ENCODE results near the gene ANO1.

Gene ANO1

GRCh38 chr11:70088735-70089250 lies 10.7 kb downstream of the ANO1 start:
- TF ChIP-seq GATA3 (IDR thresholded peaks at IDR 0.05; ENCODE audit: low read depth, low read length): no peak
- TF ChIP-seq GATA2 (IDR thresholded peaks at IDR 0.05; ENCODE audit: low read depth, low read length): no peak

GRCh38 chr11:70089631-70090030 lies 11.5 kb downstream of the ANO1 start:
- no peak for TF ChIP-seq GATA2 (IDR thresholded peaks at IDR 0.05; ENCODE audit: low read depth, low read length)
- no peak for TF ChIP-seq GATA3 (IDR thresholded peaks at IDR 0.05; ENCODE audit: low read depth, low read length)

- TF ChIP-seq GATA2 (IDR thresholded peaks at IDR 0.05; ENCODE audit: low read depth, low read length): no peak
- TF ChIP-seq GATA3 (IDR thresholded peaks at IDR 0.05; ENCODE audit: low read depth, low read length): no peak
These were observed 12.9 kb downstream of the ANO1 start for GRCh38 chr11:70090961-70091381.

- TF ChIP-seq GATA3 (IDR thresholded peaks at IDR 0.05; ENCODE audit: low read depth, low read length) (no peak), GATA2 (IDR thresholded peaks at IDR 0.05; ENCODE audit: low read depth, low read length) (no peak)
These were observed 13.5 kb downstream of the ANO1 start for GRCh38 chr11:70091638-70092037.

GRCh38 chr11:70092959-70093715 lies 15.0 kb downstream of the ANO1 start:
- TF ChIP-seq GATA2 (IDR thresholded peaks at IDR 0.05; ENCODE audit: low read depth, low read length) (no peak), GATA3 (IDR thresholded peaks at IDR 0.05; ENCODE audit: low read depth, low read length) (no peak)

GRCh38 chr11:70095541-70096252 lies 17.6 kb downstream of the ANO1 start:
- no peak for TF ChIP-seq GATA3 (IDR thresholded peaks at IDR 0.05; ENCODE audit: low read depth, low read length)
- no peak for TF ChIP-seq GATA2 (IDR thresholded peaks at IDR 0.05; ENCODE audit: low read depth, low read length)

DNA sequence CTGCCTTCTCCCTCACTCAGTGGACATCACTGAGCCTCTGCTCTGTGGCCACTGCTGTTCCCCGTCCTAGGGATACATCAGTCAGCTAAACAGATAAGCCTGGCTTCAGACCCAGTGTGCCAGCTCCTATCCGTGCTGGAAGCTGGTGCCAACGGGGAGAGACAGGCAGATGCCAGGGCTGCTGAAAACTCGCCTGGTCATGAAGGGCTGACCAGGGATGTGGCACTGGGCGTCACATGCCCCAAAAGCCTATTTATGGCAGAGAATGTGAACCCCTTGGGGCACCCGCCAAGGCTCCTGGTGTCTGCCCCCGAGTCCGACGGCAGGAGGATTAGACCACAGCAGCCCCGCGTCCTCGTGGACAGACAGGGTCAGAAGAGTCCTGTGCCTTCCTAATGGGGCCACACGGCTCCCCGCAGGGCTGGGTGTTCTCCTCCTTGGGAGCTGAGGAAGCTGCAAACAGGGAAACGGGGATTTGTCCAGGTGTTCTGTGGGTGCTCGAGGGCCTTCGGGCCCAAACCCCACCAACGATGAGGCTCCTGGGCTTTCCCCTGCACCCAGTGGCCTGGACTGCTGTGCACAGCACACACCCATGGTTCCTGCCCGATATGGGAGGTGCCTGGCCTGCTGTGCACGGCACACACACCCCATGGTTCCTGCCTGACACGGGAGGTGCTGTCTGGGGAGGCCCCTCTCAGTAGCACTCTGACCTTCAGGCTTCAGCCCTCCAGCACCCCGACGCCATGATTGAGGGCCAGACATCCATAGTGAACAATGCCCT lies 19.9 kb downstream of the ANO1 start:
- TF ChIP-seq GATA2 (IDR thresholded peaks at IDR 0.05; ENCODE audit: low read depth, low read length) (no peak), GATA3 (IDR thresholded peaks at IDR 0.05; ENCODE audit: low read depth, low read length) (no peak)

DNA sequence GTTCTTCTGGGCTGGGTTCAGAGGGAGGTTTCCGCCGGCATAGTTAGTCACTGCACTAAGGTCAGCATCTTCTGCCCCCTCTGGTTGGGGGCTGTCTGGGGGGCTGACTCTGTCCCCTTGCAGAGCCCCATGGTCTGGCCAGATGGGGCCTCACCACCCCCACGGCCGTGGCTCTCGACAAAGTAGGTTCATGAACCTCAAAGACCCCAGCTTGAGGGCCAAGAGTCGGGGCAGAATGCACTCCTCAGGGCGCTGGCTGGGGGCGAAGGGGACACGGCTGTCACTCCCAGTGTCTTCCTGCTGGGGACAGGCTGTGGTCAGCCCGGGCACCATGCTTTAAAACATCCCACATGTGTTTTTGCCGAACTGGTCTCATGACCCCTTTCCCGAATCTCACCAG lies 20.8 kb downstream of the ANO1 start:
- no peak for TF ChIP-seq GATA2 (IDR thresholded peaks at IDR 0.05; ENCODE audit: low read depth, low read length)
- no peak for TF ChIP-seq GATA3 (IDR thresholded peaks at IDR 0.05; ENCODE audit: low read depth, low read length)

- TF ChIP-seq GATA2 (IDR thresholded peaks at IDR 0.05; ENCODE audit: low read depth, low read length) (no peak), GATA3 (IDR thresholded peaks at IDR 0.05; ENCODE audit: low read depth, low read length) (no peak)
These were observed 21.6 kb downstream of the ANO1 start for GRCh38 chr11:70099578-70100279.

GRCh38 chr11:70100280-70100603 lies 22.1 kb downstream of the ANO1 start:
- TF ChIP-seq GATA3 (IDR thresholded peaks at IDR 0.05; ENCODE audit: low read depth, low read length) (no peak), GATA2 (IDR thresholded peaks at IDR 0.05; ENCODE audit: low read depth, low read length) (no peak)

- no peak for TF ChIP-seq GATA3 (IDR thresholded peaks at IDR 0.05; ENCODE audit: low read depth, low read length)
- TF ChIP-seq GATA2 (IDR thresholded peaks at IDR 0.05; ENCODE audit: low read depth, low read length): no peak
These were observed 22.7 kb downstream of the ANO1 start for GRCh38 chr11:70100791-70101190.

DNA sequence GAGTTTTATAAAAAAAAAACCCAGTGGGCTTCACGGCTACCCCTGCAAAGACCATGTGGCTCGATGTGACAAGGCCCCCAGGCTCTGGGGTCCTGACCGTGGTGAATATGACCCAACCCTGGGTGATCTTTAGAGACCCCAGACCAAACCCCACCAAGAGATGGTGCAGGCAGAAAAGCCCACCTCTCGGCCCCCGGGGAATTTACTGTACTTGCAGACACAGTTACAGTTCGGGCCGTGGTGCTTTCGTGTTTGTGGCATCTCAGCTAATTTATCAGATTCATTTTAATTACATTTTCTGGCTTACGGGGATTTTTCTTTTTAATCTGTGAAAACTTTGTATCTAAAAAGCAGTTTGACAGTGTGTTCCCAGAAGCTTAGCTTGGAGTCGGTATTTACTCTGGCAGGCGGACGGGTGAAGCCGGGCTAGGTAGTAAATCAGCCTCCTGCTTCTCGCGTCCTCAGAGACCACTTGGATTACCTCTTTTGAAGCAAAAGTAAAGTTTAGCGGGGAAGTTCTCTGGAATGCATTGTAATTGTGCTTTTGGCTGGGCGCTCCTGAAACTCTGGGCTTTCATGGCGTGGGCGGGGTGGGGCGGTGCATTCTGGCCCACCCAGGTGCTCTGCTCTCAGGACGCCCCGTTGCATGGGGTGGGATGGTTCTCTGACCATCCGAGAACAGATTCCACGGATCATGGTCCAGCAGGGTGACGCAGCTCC lies 25.3 kb downstream of the ANO1 start:
- TF ChIP-seq GATA2 (IDR thresholded peaks at IDR 0.05; ENCODE audit: low read depth, low read length) (no peak), GATA3 (IDR thresholded peaks at IDR 0.05; ENCODE audit: low read depth, low read length) (no peak)

- no peak for TF ChIP-seq GATA2 (IDR thresholded peaks at IDR 0.05; ENCODE audit: low read depth, low read length)
- TF ChIP-seq GATA3 (IDR thresholded peaks at IDR 0.05; ENCODE audit: low read depth, low read length): no peak
These were observed 26.3 kb downstream of the ANO1 start for GRCh38 chr11:70104419-70104818.

Measured in SH-SY5Y (cell line).